Measurements from ENCODE around the gene RAPGEF1. TPM values are rescaled to one million over a fixed set of nuclear protein-coding genes. Genes with fewer than 3 reads are reported as not detected.
"Not testable (repeated sequence)": the region's sequence is repeated elsewhere in the genome, so short reads cannot be mapped to it uniquely, and the experiment has no call there.

RAPGEF1 gene
- total and polyA plus RNA-seq, 9 donors = 17.0 to 64.4 (median 36.4) TPM

DNA sequence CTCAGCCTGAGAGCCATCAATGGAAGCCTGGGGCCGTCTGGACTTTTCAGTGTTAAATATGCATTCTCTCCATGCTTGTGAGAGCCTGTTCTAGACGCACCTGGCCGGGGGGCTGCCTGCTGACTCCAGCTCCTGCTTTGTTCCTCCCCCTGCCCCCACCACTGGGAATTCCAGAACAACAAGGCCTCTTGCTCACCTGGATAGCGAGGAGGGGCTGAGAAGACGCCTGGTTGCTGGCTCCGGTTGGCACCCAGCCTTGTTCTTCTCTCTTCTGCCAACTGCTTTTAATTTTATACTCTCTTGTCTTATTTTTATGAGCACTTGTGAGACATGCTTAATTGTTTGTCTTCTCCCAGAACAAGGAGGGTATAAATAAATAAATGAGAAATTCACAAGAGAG is 15.0 kb upstream of the RAPGEF1 start:
- Histone ChIP-seq H3K36me3 (no peaks in the 10 kb centered on the region), H3K27ac (no peak overlapping the region), H3K4me1 (ENCODE audit: insufficient read depth) (no peaks in the 10 kb centered on the region), H3K27me3 (no peaks in the 10 kb centered on the region), H3K9me3 (no peaks in the 10 kb centered on the region), H3K4me3 (no peak overlapping the region)
- no peak for TF ChIP-seq POLR2A (IDR thresholded peaks at IDR 0.05)
- TF ChIP-seq, protein P1, sequence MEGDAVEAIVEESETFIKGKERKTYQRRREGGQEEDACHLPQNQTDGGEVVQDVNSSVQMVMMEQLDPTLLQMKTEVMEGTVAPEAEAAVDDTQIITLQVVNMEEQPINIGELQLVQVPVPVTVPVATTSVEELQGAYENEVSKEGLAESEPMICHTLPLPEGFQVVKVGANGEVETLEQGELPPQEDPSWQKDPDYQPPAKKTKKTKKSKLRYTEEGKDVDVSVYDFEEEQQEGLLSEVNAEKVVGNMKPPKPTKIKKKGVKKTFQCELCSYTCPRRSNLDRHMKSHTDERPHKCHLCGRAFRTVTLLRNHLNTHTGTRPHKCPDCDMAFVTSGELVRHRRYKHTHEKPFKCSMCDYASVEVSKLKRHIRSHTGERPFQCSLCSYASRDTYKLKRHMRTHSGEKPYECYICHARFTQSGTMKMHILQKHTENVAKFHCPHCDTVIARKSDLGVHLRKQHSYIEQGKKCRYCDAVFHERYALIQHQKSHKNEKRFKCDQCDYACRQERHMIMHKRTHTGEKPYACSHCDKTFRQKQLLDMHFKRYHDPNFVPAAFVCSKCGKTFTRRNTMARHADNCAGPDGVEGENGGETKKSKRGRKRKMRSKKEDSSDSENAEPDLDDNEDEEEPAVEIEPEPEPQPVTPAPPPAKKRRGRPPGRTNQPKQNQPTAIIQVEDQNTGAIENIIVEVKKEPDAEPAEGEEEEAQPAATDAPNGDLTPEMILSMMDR (IDR thresholded peaks at IDR 0.05) = no peak
- no peak for TF ChIP-seq EP300 (IDR thresholded peaks at IDR 0.05)
- DNase-seq = no peak
- 40 to 44% (median 42%) methylated on average over 6 of the region's 6 CpGs for WGBS, 3 donors
- intact Hi-C loops (cut with DNase I) = no loop called here

DNA sequence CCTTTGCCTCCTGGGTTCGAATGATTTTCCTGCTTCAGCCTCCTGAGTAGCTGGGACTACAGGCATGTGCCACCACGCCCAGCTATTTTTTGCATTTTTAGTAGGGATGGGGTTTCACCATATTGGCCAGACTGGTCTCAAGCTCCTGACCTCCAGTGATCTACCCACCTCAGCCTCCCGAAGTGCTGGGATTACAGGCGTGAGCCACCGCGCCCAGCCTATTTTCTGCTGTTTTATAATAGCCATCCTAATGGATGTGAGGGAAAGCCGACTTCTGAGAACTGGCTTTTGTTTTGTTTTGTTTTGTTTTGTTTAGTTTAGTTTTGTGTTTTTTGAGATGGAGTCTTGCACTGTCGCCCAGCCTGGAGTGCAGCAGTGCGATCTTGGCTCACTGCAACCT is 13.9 kb upstream of the RAPGEF1 start:
- WGBS, 3 donors = 78 to 88% (median 80%) methylated on average over 9 of the region's 9 CpGs
- H3K27me3 ChIP-seq; intact Hi-C loops (cut with DNase I); H3K4me1 ChIP-seq (ENCODE audit: insufficient read depth); DNase-seq; H3K27ac ChIP-seq; H3K36me3 ChIP-seq; H3K4me3 ChIP-seq; H3K9me3 ChIP-seq: not testable (repeated sequence)

DNA sequence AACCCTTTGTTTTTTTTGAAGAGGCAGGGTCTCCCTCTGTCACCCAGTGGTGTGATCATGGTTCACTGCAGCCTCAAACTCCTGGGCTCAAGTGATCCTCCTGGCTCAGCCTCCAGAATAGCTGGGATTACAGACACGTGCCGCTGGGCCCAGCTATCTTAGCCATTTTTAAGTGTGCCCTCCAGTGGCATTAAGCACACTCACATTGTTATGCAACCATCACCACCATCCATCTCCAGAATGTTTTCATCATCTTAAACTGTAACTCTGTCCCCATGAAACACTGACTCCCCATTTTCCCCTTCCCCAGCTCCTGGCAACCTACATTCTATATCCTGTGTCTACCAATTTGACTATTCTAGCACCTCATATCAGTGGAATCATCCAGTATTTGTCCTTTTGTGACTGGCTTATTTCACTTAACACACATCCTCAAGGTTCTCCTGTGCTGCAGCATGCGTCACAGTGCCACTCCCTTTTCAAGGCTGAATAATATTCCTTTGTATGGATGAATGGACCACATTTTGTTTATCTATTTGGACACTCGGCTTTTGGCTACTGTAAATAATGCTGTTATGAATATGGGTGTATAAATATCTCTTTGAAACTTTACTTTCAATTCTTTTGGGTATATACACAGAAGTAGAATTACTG is 12.5 kb upstream of the RAPGEF1 start:
- intact Hi-C loops (cut with DNase I) = no loop called here
- Histone ChIP-seq H3K36me3 (no peaks in the 10 kb centered on the region), H3K4me1 (ENCODE audit: insufficient read depth) (no peaks in the 10 kb centered on the region), H3K27ac (no peak overlapping the region), H3K4me3 (no peak overlapping the region), H3K27me3 (no peaks in the 10 kb centered on the region), H3K9me3 (no peaks in the 10 kb centered on the region)
- 81 to 87% (median 82%) methylated on average over 4 of the region's 4 CpGs for WGBS, 3 donors
- TF ChIP-seq, protein P1 (IDR thresholded peaks at IDR 0.05) = no peak
- TF ChIP-seq POLR2A (IDR thresholded peaks at IDR 0.05) (no peak), EP300 (IDR thresholded peaks at IDR 0.05) (no peak)
- no peak for DNase-seq

DNA sequence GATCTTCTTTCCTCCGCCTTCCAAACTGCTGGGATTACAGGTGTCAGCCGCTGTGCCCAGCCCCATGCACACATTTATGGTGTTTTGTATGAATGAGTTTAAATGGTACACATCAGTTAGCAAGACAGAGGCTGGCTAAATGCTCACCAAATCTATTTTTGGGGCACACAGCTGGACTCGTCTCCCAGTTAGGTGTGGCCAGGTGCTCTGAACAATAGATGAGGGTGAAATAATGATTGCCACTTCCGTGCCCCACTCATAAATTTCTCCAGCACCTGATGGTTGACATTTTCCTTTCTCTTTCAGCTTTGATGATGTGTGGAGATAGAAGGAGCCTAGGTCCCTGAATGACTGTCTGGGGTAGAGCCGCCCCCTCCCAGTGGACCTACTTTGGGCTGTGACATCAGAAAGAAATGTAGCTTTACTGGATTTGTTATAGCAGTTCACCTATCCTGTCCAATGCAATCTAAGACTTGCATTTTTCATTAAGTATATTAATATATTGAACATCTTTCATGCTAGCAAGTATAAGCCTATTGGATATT is 8.6 kb upstream of the RAPGEF1 start:
- intact Hi-C loops (cut with DNase I) = loop anchor here in 2 of 4 donors (10.0 kb wide), 2 partner anchors 394 to 404 kb away; no protein-coding TSS in a partner anchor
- WGBS, 3 donors = 72 to 81% (median 75%) methylated on average over 5 of the region's 5 CpGs
- H3K36me3 ChIP-seq = no peaks in the 10 kb centered on the region
- no peak for DNase-seq
- no peaks in the 10 kb centered on the region for H3K27me3 ChIP-seq
- TF ChIP-seq EP300 (IDR thresholded peaks at IDR 0.05) (no peak), POLR2A (IDR thresholded peaks at IDR 0.05) (no peak)
- TF ChIP-seq, protein P1 (IDR thresholded peaks at IDR 0.05) = no peak
- no peak overlapping the region for H3K27ac ChIP-seq
- no peaks in the 10 kb centered on the region for H3K9me3 ChIP-seq
- H3K4me3 ChIP-seq = no peak overlapping the region
- H3K4me1 ChIP-seq (ENCODE audit: insufficient read depth) = no peaks in the 10 kb centered on the region

DNA sequence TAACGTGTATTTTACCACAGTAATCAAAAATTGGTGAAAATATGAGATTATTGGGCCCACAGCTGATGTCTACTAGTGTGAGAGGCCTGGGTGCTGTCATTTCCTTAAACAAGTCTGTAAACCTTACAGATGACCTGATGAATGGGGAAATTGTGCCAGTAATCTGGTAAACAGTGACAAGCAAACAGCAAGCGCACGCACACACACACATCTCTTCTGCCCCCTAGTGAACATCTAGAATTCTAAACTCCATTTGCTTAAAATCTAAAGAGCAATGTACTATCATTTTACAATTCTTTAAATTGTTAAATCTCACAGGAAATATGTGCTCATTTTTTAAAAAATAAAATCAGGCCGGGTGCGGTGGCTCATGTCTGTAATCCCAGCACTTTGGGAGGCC is 7.5 kb upstream of the RAPGEF1 start:
- TF ChIP-seq, protein P1 (IDR thresholded peaks at IDR 0.05) = peak in 1 of 3 donors; percentile 27
- TF ChIP-seq EP300 (IDR thresholded peaks at IDR 0.05) (no peak), POLR2A (IDR thresholded peaks at IDR 0.05) (no peak)
- H3K27ac ChIP-seq = no peak overlapping the region
- H3K36me3 ChIP-seq = no peaks in the 10 kb centered on the region
- no peaks in the 10 kb centered on the region for H3K27me3 ChIP-seq
- H3K4me3 ChIP-seq = no peak overlapping the region
- DNase-seq = no peak
- intact Hi-C loops (cut with DNase I) = loop anchor here in 2 of 4 donors (10.0 kb wide), 2 partner anchors 393 to 403 kb away; no protein-coding TSS in a partner anchor
- H3K9me3 ChIP-seq = no peaks in the 10 kb centered on the region
- no peaks in the 10 kb centered on the region for H3K4me1 ChIP-seq (ENCODE audit: insufficient read depth)
- 27 to 30% (median 29%) methylated on average over 5 of the region's 5 CpGs for WGBS, 3 donors

Measured in ovary (tissue), 9 donors.